SU-DHL-6 (cell line): ENCODE measurements around the gene NDRG4.

ENCODE experiments used
- H2AFZ ChIP-seq: fragments of 200-600 bp; sonication (generic); 2 replicates; pipeline ENCODE4 v1.6.1; 2014; ENCODE audit warnings: low read depth, mild to moderate bottlenecking, moderate library complexity, mixed read lengths, antibody characterized with exemption, low read length; ENCODE audit not compliant: severe bottlenecking
- H3F3A ChIP-seq: fragments of 200-600 bp; shearing (Covaris generic); 2 replicates; pipeline ENCODE4 v1.6.0; 2016; ENCODE audit warnings: antibody characterized with exemption, mild to moderate bottlenecking; ENCODE audit not compliant: insufficient read depth
- H3K27ac ChIP-seq: fragments of 200-600 bp; sonication (generic); 2 replicates; pipeline ENCODE4 v1.5.1; 2016; ENCODE audit warnings: low read depth, mild to moderate bottlenecking, low read length, moderate library complexity, mixed read lengths
- H3K27me3 ChIP-seq: fragments of 200-600 bp; sonication (generic), shearing (Covaris generic); 2 replicates; pipeline ENCODE4 v1.6.0; 2014; ENCODE audit warnings: mild to moderate bottlenecking, low read length
- H3K36me3 ChIP-seq: fragments of 200-600 bp; sonication (generic); 2 replicates; pipeline ENCODE4 v1.6.1; 2014; ENCODE audit warnings: mild to moderate bottlenecking, low read length, mixed read lengths
- H3K4me2 ChIP-seq: fragments of 300-600, 200-600 bp; shearing (Covaris generic), sonication (generic); 2 replicates; pipeline ENCODE4 v1.6.0; 2014; ENCODE audit warnings: low read length, low read depth, mild to moderate bottlenecking; ENCODE audit not compliant: poor library complexity, severe bottlenecking
- H3K4me3 ChIP-seq: fragments of 200-600 bp; sonication (generic); 2 replicates; pipeline ENCODE4 v1.5.1; 2014; ENCODE audit warnings: antibody characterized with exemption, low read length, mild to moderate bottlenecking, mixed read lengths; ENCODE audit not compliant: insufficient read depth, poor library complexity, severe bottlenecking
- H3K79me2 ChIP-seq: fragments of 200-600 bp; sonication (generic); 2 replicates; pipeline ENCODE4 v1.6.1; 2014; ENCODE audit warnings: mild to moderate bottlenecking, low read length, moderate library complexity; ENCODE audit not compliant: insufficient read depth
- H3K9ac ChIP-seq: fragments of 200-600 bp; sonication (generic); 2 replicates; pipeline ENCODE4 v1.7.0; 2014; ENCODE audit warnings: mild to moderate bottlenecking, low read length
- H3K9me2 ChIP-seq: fragments of 200-600 bp; sonication (generic); replicated peaks from 2 replicates; pipeline ENCODE4 v1.6.1; 2014; ENCODE audit warnings: low read length; ENCODE audit not compliant: insufficient read depth
- H3K9me3 ChIP-seq: fragments of 200-600 bp; sonication (generic); 2 replicates; pipeline ENCODE4 v1.6.1; 2014; ENCODE audit warnings: low read length, mixed read lengths; ENCODE audit not compliant: insufficient read depth
- H4K20me1 ChIP-seq: fragments of 200-600 bp; sonication (generic); 2 replicates; pipeline ENCODE4 v1.6.1; 2014; ENCODE audit warnings: low read depth, mild to moderate bottlenecking, antibody characterized with exemption, low read length, moderate library complexity, mixed read lengths
- CTCF ChIP-seq: fragments of 200-600 bp; sonication (generic); IDR thresholded peaks from one replicate; pipeline ENCODE4 v1.5.1; 2017; ENCODE audit warnings: antibody characterized with exemption, mild to moderate bottlenecking, low read length, moderate library complexity; ENCODE audit not compliant: insufficient read depth, poor library complexity, severe bottlenecking
- EZH2phosphoT487 ChIP-seq: fragments of 200-600 bp; sonication (generic), shearing (Covaris generic); conservative IDR thresholded peaks from 2 replicates; pipeline ENCODE4 v1.6.1; 2018; ENCODE audit warnings: mild to moderate bottlenecking, antibody characterized with exemption, low read length, moderate library complexity, mixed read lengths

NDRG4 gene

GRCh38 chr16:58510776-58511628 is 11.1 kb downstream of the NDRG4 start:
- no peaks in the 10 kb centered on the region for H3K9me3 ChIP-seq
- no peaks in the 10 kb centered on the region for H4K20me1 ChIP-seq
- H3K79me2 ChIP-seq: peaks cover 13% of the 10 kb centered on the region
- TF ChIP-seq EZH2phosphoT487 (no peak), CTCF (no peak)
- H3K9ac ChIP-seq: no peak overlapping the region
- H3F3A ChIP-seq: peaks cover 5% of the 10 kb centered on the region; the same call in 1 of the 2 replicates
- no peaks in the 10 kb centered on the region for H3K9me2 ChIP-seq
- H3K36me3 ChIP-seq: no peaks in the 10 kb centered on the region
- no peak overlapping the region for H3K27ac ChIP-seq
- H3K27me3 ChIP-seq: no peaks in the 10 kb centered on the region
- no peak overlapping the region for H2AFZ ChIP-seq
- H3K4me2 ChIP-seq: no peak overlapping the region
- H3K4me3 ChIP-seq: no peak overlapping the region

- no peaks in the 10 kb centered on the region for H3K9me3 ChIP-seq
- no peaks in the 10 kb centered on the region for H3K27me3 ChIP-seq
- peaks cover 13% of the 10 kb centered on the region for H3K79me2 ChIP-seq
- H3K36me3 ChIP-seq: no peaks in the 10 kb centered on the region
- H3K4me3 ChIP-seq: no peak overlapping the region
- peaks cover 3% of the 10 kb centered on the region; the same call in 1 of the 2 replicates for H4K20me1 ChIP-seq
- H3K27ac ChIP-seq: no peak overlapping the region
- no peak overlapping the region for H2AFZ ChIP-seq
- no peak overlapping the region for H3K9ac ChIP-seq
- no peak overlapping the region for H3K4me2 ChIP-seq
- H3K9me2 ChIP-seq: no peaks in the 10 kb centered on the region
- TF ChIP-seq EZH2phosphoT487 (no peak), CTCF (peak; percentile 89)
- H3F3A ChIP-seq: peaks cover 16% of the 10 kb centered on the region
Observed at GRCh38 chr16:58511933-58512815, 12.2 kb downstream of the NDRG4 start.

- Histone ChIP-seq H3K9ac (no peak overlapping the region), H3F3A (peaks cover 30% of the 10 kb centered on the region), H3K4me2 (peak overlapping the region; percentile 93), H3K36me3 (no peaks in the 10 kb centered on the region), H3K9me3 (no peaks in the 10 kb centered on the region), H3K9me2 (no peaks in the 10 kb centered on the region), H3K4me3 (no peak overlapping the region), H3K27me3 (no peaks in the 10 kb centered on the region), H3K79me2 (peaks cover 13% of the 10 kb centered on the region), H2AFZ (no peak overlapping the region), H3K27ac (no peak overlapping the region), H4K20me1 (peaks cover 3% of the 10 kb centered on the region; the same call in 1 of the 2 replicates)
- TF ChIP-seq CTCF (no peak), EZH2phosphoT487 (no peak)
Observed at GRCh38 chr16:58513874-58514273, 13.9 kb downstream of the NDRG4 start.
